D721Med (cell line): ENCODE data around the gene MKX.

ENCODE experiments used
- DNase-seq: peaks from one replicate; pipeline ENCODE4 v3.0.0; 2011; ENCODE audit warnings: low spot score; ENCODE audit not compliant: insufficient read length
- FAIRE-seq: peaks from 2 replicates; lab custom pipeline; 2011; peaks lifted over from hg19 to GRCh38; lab: Jason Lieb, UNC
- CTCF ChIP-seq: IDR thresholded peaks from 2 replicates; pipeline ENCODE4 v1.5.1; 2012; ENCODE audit warnings: mild to moderate bottlenecking, control low read depth; ENCODE audit not compliant: insufficient read depth; ENCODE audit errors: missing control alignments

MKX gene

DNA sequence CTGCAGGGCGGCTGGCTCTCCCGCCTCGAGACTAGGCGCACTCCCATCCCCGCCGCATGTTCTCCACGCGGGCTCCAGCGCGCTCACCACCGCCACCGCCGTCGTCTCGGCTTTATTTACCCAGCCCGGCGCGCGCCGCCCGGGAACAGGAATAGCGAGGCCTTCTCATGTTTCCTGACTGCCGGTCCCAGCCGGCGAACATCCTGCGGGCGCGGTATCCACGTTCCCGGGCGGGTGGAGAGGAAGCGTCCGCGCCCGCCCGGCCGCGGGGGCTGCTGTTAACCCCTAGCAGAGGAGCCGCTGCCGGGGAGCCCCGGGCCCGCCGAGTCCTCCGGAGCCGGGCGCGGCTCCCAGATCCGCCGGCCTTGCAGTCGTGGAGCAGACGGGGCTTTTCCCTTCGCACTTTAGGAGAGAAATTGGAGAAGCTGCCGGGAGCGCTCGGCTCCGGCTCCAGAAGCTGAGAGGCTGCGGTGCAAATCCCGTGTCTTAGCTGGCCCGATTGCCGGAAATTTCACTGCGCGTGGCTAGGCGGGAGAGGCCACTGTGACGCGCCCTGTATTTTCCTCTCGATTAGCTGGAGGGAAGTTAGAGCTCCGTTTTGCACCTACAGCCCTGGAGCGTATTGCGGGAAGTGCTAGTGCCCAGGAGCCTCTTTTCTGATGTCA lies at the start of gene MKX:
TSS of gene MKX (minus strand) at position 88 of the 665 bp plus-strand sequence. CDS start 2,404 bp downstream, outside the sequence.
- TF ChIP-seq CTCF, result no peak
- FAIRE-seq (no peak), DNase-seq (no peak)

- FAIRE-seq (no peak), DNase-seq (no peak)
- no peak for TF ChIP-seq CTCF
These were observed 48.5 kb upstream of the MKX start for GRCh38 chr10:27794157-27794556.

- TF ChIP-seq CTCF, result no peak
- DNase-seq (no peak), FAIRE-seq (no peak)
These were observed 46.6 kb upstream of the MKX start for GRCh38 chr10:27792216-27792615.

- no peak for TF ChIP-seq CTCF
- FAIRE-seq, result no peak
These were observed 38.7 kb upstream of the MKX start for GRCh38 chr10:27784272-27784671.

DNA sequence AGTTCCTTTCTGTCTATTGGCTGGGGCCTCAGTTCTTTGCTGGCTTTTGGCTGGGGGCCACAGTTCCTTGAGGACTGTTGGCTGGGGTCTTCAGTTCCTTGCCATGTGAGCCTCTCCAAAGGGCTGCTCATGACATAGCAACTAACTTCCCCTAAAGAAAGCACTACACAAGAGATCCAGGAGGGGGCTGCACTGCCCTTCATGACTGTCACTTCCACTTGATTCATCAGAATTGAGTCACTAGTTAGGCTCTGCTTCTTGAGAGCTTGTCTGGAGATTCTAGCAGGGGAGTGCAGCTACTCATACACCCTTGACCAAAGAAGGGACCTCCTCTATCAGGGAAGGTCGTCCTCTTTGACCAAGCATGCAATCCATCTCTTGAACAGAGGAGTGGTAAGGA lies 38.0 kb upstream of the MKX start:
- no peak for FAIRE-seq
- no peak for TF ChIP-seq CTCF
- no peak for DNase-seq

More at GRCh38 chr10:27784272-27784671, 38.7 kb upstream of the MKX start:
- no peak for DNase-seq

DNA sequence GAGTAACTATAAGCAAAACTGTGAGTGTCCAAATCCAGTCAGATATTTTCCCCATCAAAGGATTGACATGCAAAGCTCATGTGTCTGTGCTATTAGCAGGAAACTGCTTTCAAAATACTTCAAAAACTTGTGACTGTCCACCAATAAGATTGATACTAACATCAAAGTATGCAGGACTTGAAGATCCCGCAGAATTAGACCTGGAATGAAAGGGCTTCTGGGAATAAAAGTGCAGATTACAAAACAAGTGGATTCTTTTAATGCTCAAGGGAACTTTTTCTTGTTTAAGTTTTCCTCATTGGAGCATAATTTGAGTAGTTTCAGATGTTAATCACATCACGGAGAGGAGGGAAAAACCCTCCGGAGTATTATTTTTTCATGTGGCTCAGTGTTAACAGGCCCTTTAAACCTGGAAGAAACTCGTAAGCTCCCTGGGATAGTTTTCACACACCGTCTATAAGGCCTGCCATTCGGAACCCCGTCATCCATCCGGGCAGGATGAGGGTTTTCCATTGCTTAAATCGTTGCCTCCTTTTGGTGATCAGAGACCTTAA lies 33.9 kb upstream of the MKX start:
- DNase-seq (no peak), FAIRE-seq (no peak)
- TF ChIP-seq CTCF, result no peak

GRCh38 chr10:27774831-27775230 lies 29.2 kb upstream of the MKX start:
- no peak for TF ChIP-seq CTCF
- DNase-seq (no peak), FAIRE-seq (no peak)
